ENCODE measurements around the gene PRPH.

Gene PRPH

GRCh38 chr12:49322708-49323523, 28.0 kb downstream of the PRPH start, which contains the start of gene TROAP:
Gene TROAP (plus strand): TSS chr12:49323255. CDS start chr12:49323609, 354 bp downstream.
- in situ Hi-C loops (cut with HindIII; ENCODE audit: low pct_ligation_motif_present, low sequenced_read_pairs) = no loop called here
- H3K4me3 ChIP-seq (ENCODE audit: low read depth, low read length) = peak within 1 kb of the TSS; percentile 87
- no peaks in the 10 kb centered on the region for H3K36me3 ChIP-seq (replicated peaks)
- peak within 1 kb of the TSS; percentile 49 for H3K27ac ChIP-seq
- DNase-seq = peak; percentile 99
- no peak for TF ChIP-seq CTCF (IDR thresholded peaks at IDR 0.05; ENCODE audit: low read depth, low read length, missing control alignments)
- H3K27me3 ChIP-seq (replicated peaks) = no peaks in the 10 kb centered on the region

- TF ChIP-seq CTCF (IDR thresholded peaks at IDR 0.05; ENCODE audit: low read depth, low read length, missing control alignments) = no peak
- no peak for DNase-seq
- no peak overlapping the region for H3K27ac ChIP-seq
- no peaks in the 10 kb centered on the region for H3K36me3 ChIP-seq (replicated peaks)
- H3K27me3 ChIP-seq (replicated peaks) = no peaks in the 10 kb centered on the region
- in situ Hi-C loops (cut with HindIII; ENCODE audit: low pct_ligation_motif_present, low sequenced_read_pairs) = no loop called here
- H3K4me3 ChIP-seq (ENCODE audit: low read depth, low read length) = peak overlapping the region; percentile 87
These were observed 28.7 kb downstream of the PRPH start for GRCh38 chr12:49323524-49324097.

- DNase-seq = no peak
- in situ Hi-C loops (cut with HindIII; ENCODE audit: low pct_ligation_motif_present, low sequenced_read_pairs) = no loop called here
- H3K27ac ChIP-seq = no peak overlapping the region
- H3K4me3 ChIP-seq (ENCODE audit: low read depth, low read length) = no peak overlapping the region
- no peaks in the 10 kb centered on the region for H3K27me3 ChIP-seq (replicated peaks)
- no peaks in the 10 kb centered on the region for H3K36me3 ChIP-seq (replicated peaks)
- TF ChIP-seq CTCF (IDR thresholded peaks at IDR 0.05; ENCODE audit: low read depth, low read length, missing control alignments) = no peak
These were observed 30.7 kb downstream of the PRPH start for GRCh38 chr12:49325606-49326005.

GRCh38 chr12:49327368-49327767, 32.4 kb downstream of the PRPH start:
- Histone ChIP-seq H3K27ac (no peak overlapping the region), H3K36me3 (replicated peaks) (no peaks in the 10 kb centered on the region), H3K4me3 (ENCODE audit: low read depth, low read length) (no peak overlapping the region), H3K27me3 (replicated peaks) (no peaks in the 10 kb centered on the region)
- no peak for TF ChIP-seq CTCF (IDR thresholded peaks at IDR 0.05; ENCODE audit: low read depth, low read length, missing control alignments)
- DNase-seq = no peak
- in situ Hi-C loops (cut with HindIII; ENCODE audit: low pct_ligation_motif_present, low sequenced_read_pairs) = no loop called here

GRCh38 chr12:49327887-49328286, 32.9 kb downstream of the PRPH start:
- H3K36me3 ChIP-seq (replicated peaks) = no peaks in the 10 kb centered on the region

More at GRCh38 chr12:49327887-49328286, 32.9 kb downstream of the PRPH start:
- H3K4me3 ChIP-seq (ENCODE audit: low read depth, low read length) = no peak overlapping the region
- DNase-seq = no peak
- in situ Hi-C loops (cut with HindIII; ENCODE audit: low pct_ligation_motif_present, low sequenced_read_pairs) = no loop called here
- TF ChIP-seq CTCF (IDR thresholded peaks at IDR 0.05; ENCODE audit: low read depth, low read length, missing control alignments) = no peak
- H3K27ac ChIP-seq = no peak overlapping the region
- no peaks in the 10 kb centered on the region for H3K27me3 ChIP-seq (replicated peaks)
